MCF 10A (cell line): ENCODE measurements around the gene MYLIP. TPM values are rescaled to one million over a fixed set of nuclear protein-coding genes. Genes with fewer than 3 reads are reported as not detected.

Experiments used
- microRNA-seq: library from miRNA; unstranded; fragments of <30 nt; microRNA quantifications from one replicate; pipeline ENCODE4 v1.2.0, GENCODE V29; 2022
- total RNA-seq: library from RNA; stranded (reverse); gene quantifications from 2 replicates; pipeline ENCODE4 v1.2.3, GENCODE V29; 2022

MYLIP gene
- total RNA-seq, 1 experiment from 2014 or later, result 2.1 TPM

Small RNAs within 50 kb of the gene (microRNA-seq; reads per million reads assigned to microRNA genes)
- not detected for gene MIR4639

Other genes starting within 250 kb of the MYLIP start
- gene GMPR, start 109.5 kb downstream of the MYLIP start, total RNA-seq, result 1.9 and 3.0 TPM in 2 replicates